Measurements from ENCODE around the gene RNF113B. TPM values are rescaled to one million over a fixed set of nuclear protein-coding genes. Genes with fewer than 3 reads are reported as not detected.

Gene RNF113B
- total and polyA plus RNA-seq, 2 of the 4 experiments (the other 2 are of a cell fraction), result not detected

GRCh38 chr13:98195054-98195791 is 18.2 kb upstream of the RNF113B start:
- no peak for ATAC-seq (ENCODE audit: low read depth)

More at GRCh38 chr13:98195054-98195791, 18.2 kb upstream of the RNF113B start:
- peaks cover 25% of the 10 kb centered on the region for H3K9me1 ChIP-seq (ENCODE audit: insufficient read depth, low read length)
- no peaks in the 10 kb centered on the region; the same call in 1 of the 2 replicates for H3K36me3 ChIP-seq (ENCODE audit: control insufficient read depth, insufficient read depth, low read length)
- H3K4me3 ChIP-seq (ENCODE audit: insufficient read depth, low read depth, low read length), result no peak overlapping the region
- no peak overlapping the region for H2BK5ac ChIP-seq (ENCODE audit: low read depth, low read length, poor library complexity, severe bottlenecking)
- peaks cover 22% of the 10 kb centered on the region for H3K4me1 ChIP-seq (ENCODE audit: control insufficient read depth, insufficient read depth, low read length)
- 0 out of 4 replicates have a peak overlapping the region, but pooled peaks have one; percentile 11 to 35 for H4K8ac ChIP-seq (ENCODE audit: low read depth in 2 of 2, low read length in 2 of 2)
- no TSS peak for BruUV-seq (replicated peaks)
- no peak for DNase-seq
- no peak overlapping the region for H3K18ac ChIP-seq (ENCODE audit: low read depth, low read length)
- ChIA-PET CTCF (no interaction called here), POLR2A (ENCODE audit: unreplicated experiment) (no interaction called here)
- H2BK15ac ChIP-seq (ENCODE audit: low read depth, low read length), result no peak overlapping the region; the same call in 2 of the 3 replicates
- WGBS, 2 experiments (ENCODE audit: extremely low coverage in 2 of 2, insufficient read length in 1 of 2), result no CpG with 5 or more reads among the region's 10 CpGs
- peaks cover 39% of the 10 kb centered on the region for H4K20me1 ChIP-seq (ENCODE audit: insufficient read depth, low read length)
- peaks cover 51 to 76% of the 10 kb centered on the region in 2 experiments for H3K79me1 ChIP-seq (ENCODE audit: low read depth in 1 of 2, low read length in 2 of 2)
- dilution Hi-C loops (cut with HindIII; ENCODE audit: low sequenced_read_pairs, unreplicated experiment), result no loop called here
- H4K5ac ChIP-seq (ENCODE audit: low read depth, low read length), result peak overlapping the region; percentile 61
- H4K91ac ChIP-seq (ENCODE audit: insufficient read depth, low read depth, low read length), result 0 out of 2 replicates have a peak overlapping the region, but pooled peaks have one; percentile 23
- H3K27me3 ChIP-seq (ENCODE audit: control insufficient read depth, insufficient read depth, low read length), result no peaks in the 10 kb centered on the region
- 0 out of 2 replicates have a peak overlapping the region, but pooled peaks have one; percentile 28 for H2BK120ac ChIP-seq (ENCODE audit: low read depth, low read length)
- intact Hi-C loops (cut with micrococcal nuclease), result loop anchor here (10.0 kb wide), 1 partner anchor 1060 kb away; no protein-coding TSS in a partner anchor
- H3K27ac ChIP-seq (ENCODE audit: insufficient read depth, low read length), result no peak overlapping the region
- in situ Hi-C loops (cut with MboI; ENCODE audit: low sequenced_read_pairs), result no loop called here
- no peak overlapping the region for H3K9ac ChIP-seq (ENCODE audit: low read depth, low read length)
- H2AK5ac ChIP-seq (ENCODE audit: low read depth, low read length), result peak overlapping the region; percentile 36
- no peak overlapping the region for H2BK20ac ChIP-seq (ENCODE audit: low read depth, low read length)
- H3K4me2 ChIP-seq (ENCODE audit: low read depth, low read length), result no peak overlapping the region
- H3K14ac ChIP-seq (replicated peaks; ENCODE audit: low read depth, low read length), result 0 out of 2 replicates have a peak overlapping the region, but pooled peaks have one; percentile 12
- no peak for TF ChIP-seq ELK1 (IDR thresholded peaks at IDR 0.05; ENCODE audit: borderline replicate concordance, low read depth, low read length)
- no peak for TF ChIP-seq USF2 (IDR thresholded peaks at IDR 0.05; ENCODE audit: low read depth, low read length)
- no peak for TF ChIP-seq MXI1 (IDR thresholded peaks at IDR 0.05; ENCODE audit: borderline replicate concordance, low read depth, low read length)
- no peak for TF ChIP-seq POLR2A (IDR thresholded peaks at IDR 0.05; ENCODE audit: low read depth, low read length)
- no peak for TF ChIP-seq CTCF (conservative IDR thresholded peaks at IDR 0.05; ENCODE audit: low read depth, low read length)
- TF ChIP-seq BHLHE40 (IDR thresholded peaks at IDR 0.05; ENCODE audit: low read depth, low read length), result no peak
- TF ChIP-seq FOS (IDR thresholded peaks at IDR 0.05; ENCODE audit: low read depth, low read length), result no peak
- TF ChIP-seq SMC3 (IDR thresholded peaks at IDR 0.05; ENCODE audit: low read depth, low read length), result no peak
- no peak for TF ChIP-seq RFX5 (IDR thresholded peaks at IDR 0.05; ENCODE audit: low read depth, low read length)
- no peak for TF ChIP-seq CEBPB (IDR thresholded peaks at IDR 0.05; ENCODE audit: low read depth, low read length)
- no peak for TF ChIP-seq MAFK (IDR thresholded peaks at IDR 0.05; ENCODE audit: low read depth, low read length)
- TF ChIP-seq RAD21 (IDR thresholded peaks at IDR 0.05; ENCODE audit: low read length), result no peak
- no peak for TF ChIP-seq RCOR1 (IDR thresholded peaks at IDR 0.05; ENCODE audit: insufficient replicate concordance, low read length)
- TF ChIP-seq CHD1 (IDR thresholded peaks at IDR 0.05; ENCODE audit: low read depth, low read length), result no peak
- no peak overlapping the region for H2AK9ac ChIP-seq (replicated peaks; ENCODE audit: low read depth, low read length, poor library complexity)
- H3K9me3 ChIP-seq (ENCODE audit: control insufficient read depth, insufficient read depth, low read length), result no peaks in the 10 kb centered on the region
- H3K4ac ChIP-seq (ENCODE audit: low read depth, low read length), result peak overlapping the region; percentile 24; the same call in 1 of the 2 replicates
- H3K56ac ChIP-seq (ENCODE audit: extremely low read depth, insufficient read depth, low read length), result peak overlapping the region; percentile 19; the same call in 1 of the 2 replicates
- no peak overlapping the region for H2AFZ ChIP-seq (replicated peaks; ENCODE audit: low read length, poor library complexity)
- H3K23ac ChIP-seq (ENCODE audit: low read depth, low read length), result peak overlapping the region; percentile 13; the same call in 1 of the 2 replicates
